ENCODE data around the gene IRS1.
"Not testable (repeated sequence)": the region's sequence is repeated elsewhere in the genome, so short reads cannot be mapped to it uniquely, and the experiment has no call there.

Gene IRS1, protein sequence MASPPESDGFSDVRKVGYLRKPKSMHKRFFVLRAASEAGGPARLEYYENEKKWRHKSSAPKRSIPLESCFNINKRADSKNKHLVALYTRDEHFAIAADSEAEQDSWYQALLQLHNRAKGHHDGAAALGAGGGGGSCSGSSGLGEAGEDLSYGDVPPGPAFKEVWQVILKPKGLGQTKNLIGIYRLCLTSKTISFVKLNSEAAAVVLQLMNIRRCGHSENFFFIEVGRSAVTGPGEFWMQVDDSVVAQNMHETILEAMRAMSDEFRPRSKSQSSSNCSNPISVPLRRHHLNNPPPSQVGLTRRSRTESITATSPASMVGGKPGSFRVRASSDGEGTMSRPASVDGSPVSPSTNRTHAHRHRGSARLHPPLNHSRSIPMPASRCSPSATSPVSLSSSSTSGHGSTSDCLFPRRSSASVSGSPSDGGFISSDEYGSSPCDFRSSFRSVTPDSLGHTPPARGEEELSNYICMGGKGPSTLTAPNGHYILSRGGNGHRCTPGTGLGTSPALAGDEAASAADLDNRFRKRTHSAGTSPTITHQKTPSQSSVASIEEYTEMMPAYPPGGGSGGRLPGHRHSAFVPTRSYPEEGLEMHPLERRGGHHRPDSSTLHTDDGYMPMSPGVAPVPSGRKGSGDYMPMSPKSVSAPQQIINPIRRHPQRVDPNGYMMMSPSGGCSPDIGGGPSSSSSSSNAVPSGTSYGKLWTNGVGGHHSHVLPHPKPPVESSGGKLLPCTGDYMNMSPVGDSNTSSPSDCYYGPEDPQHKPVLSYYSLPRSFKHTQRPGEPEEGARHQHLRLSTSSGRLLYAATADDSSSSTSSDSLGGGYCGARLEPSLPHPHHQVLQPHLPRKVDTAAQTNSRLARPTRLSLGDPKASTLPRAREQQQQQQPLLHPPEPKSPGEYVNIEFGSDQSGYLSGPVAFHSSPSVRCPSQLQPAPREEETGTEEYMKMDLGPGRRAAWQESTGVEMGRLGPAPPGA (N-terminal part only)

DNA sequence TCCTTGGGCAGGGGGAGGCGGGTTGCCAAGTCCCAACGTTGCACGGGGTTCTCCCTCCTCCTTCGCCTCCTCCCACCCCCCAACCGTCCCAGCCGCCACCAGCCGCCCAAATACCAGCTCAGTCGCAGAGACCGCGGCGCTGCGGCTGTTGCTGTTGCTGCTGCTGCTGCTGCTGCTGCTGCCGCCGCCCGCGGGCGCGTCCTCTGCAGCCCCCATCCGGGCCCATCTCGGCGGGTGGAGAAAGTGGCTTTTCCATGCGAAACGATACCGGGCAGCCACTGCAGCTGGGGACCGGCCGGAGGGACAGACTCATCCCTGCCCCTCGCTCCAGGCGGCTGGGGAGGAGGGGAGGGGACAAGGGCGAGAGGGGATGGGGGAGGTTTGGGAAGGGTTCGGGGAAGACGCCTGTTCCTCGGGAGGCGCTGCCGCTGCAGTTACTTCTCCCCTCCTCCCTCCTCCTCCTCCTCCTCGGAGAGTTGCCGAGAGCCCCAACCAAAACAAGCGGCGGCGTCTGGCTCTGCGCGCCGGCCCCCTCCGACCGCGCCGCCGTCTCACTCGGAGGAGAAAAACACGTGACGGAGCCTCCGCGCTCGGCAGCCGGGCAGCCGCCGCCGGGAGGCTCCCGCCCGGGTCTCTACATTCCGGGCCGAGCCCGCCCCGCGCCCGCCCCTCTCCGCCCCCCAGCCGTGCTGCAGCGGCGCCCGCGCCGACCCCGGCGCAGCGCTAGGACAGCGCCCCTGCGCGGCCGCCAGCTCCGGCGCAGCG lies at the start of gene IRS1:
Gene IRS1, minus strand, starts transcription at position 610 of the 765 bp plus-strand sequence. CDS start 1,082 bp downstream, outside the sequence.
- DNase-seq, result peak; percentile 57

DNA sequence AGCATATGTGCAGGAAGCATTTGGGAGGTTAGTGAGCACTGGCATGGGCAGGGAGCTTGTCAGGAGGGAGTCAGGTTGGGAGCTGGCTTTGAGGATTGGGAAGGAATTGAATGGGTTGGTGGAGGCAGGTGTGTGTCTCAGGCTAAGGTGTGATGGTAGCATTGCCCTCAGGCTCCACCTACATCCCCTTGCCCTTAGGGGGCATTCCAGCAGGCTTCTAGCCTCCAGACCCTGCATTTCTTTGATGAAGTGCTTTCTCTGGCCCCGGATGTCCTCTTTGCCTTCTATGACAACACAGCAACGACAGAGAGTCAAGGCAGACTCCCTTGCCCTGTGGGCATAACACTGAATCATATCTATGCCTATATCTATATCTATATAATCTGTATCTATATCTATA lies 49.7 kb upstream of the IRS1 start:
- no peak for DNase-seq

DNA sequence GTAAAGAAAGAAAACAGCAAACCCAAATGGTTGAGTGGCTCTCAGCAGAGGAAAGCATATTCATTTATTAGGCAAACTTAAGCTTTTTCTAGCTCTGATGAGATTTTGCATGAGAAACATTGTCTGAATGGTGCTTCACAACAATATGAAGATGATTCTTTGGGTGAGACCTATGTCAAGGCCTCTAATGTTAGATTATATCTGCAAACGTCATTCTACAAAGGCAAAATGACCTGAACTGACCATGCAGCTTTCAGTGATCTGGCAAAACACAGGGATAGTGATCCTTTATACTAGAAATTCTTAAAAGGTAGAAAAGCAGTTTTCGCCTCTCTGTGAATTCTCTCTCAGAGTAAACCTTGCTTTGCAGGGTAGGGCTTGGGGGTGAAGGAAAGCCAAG lies 47.9 kb upstream of the IRS1 start:
- no peak for DNase-seq

DNA sequence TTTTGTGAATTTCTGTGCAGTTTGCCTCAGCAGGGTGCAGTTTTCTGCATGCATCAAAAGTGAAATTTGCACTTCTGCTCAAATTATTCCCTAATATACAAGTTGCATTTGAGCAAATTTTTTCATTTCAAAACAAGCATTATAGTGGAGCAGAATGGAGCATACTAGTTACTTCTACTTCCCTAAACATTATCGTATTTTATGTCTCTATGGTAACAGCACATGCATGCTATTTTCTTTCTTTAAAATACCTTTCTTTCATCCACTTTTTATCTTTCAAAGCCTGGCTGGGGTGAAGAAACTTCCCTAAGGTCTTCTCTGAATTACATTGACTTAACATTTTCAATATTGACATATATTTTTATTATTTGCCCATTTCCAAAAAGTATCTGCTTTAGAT lies 47.5 kb upstream of the IRS1 start:
- DNase-seq, result no peak

DNA sequence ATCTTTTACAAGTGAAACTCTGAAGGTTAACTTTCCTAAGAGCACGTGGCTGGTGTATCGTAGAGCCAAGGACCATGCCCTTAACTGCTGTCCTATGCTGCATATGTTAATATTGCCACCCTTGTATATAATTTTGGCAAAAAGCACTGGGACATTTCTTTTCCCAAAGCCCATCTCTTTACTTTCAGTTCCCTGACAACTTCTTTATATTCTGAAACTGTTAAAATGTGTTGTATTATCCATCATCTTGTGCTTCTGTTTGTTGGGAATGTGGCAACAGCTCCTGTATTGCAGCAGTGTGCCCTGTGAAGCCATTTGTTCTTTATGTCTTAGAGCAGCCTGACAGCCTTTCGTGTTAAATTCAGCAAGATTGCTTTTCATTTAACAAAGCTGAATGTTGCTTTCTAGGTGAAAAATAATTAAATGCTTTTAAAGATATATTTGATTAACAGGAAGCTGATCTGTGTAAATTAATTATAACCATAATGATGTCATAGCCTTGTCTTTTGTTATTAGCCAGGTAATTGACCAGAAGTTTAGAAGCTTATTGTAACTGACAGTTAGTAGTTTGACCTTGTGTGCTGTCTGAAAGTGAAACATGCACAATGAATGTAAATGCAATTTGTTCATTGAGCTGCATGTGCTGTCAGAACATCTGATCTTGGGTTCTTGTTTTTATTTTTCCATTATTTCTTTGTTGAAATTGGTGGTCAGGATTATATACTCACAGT lies 45.9 kb upstream of the IRS1 start:
- no peak for DNase-seq

DNA sequence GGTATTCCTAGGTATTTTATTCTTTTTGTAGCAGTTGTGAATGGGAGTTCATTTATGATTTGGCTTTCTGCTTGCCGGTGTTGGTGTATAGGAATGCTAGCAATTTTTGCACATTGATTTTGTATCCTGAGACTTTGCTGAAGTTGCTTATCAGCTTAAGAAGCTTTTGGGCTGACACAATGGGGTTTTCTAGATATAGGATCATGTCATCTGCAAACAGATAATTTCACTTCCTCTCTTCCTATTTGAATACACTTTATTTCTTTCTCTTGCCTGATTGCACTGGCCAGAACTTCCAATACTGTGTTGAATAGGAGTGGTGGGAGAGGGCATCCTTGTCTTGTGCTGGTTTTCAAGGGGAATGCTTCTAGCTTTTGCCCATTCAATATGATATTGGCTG lies 43.4 kb upstream of the IRS1 start:
- DNase-seq, result not testable (repeated sequence)

DNA sequence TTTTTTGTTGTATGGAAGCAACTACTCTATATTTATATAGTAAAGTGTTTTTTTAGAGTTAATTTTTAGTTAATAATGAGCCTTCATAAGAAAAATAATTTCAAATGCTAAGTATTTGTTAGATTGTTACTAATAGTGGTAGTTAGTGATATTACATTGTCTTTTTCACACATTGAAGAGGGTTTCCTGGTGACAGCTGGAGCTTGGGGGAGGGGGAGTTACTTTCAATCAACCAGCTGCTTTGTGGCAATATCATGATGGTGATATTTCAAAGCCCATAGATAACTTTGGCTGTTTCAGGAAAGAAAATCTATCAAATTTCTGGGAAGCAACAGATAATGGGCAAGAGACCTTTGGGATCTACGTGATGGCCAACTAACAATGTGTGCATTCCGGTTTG lies 40.3 kb upstream of the IRS1 start:
- DNase-seq, result no peak

DNA sequence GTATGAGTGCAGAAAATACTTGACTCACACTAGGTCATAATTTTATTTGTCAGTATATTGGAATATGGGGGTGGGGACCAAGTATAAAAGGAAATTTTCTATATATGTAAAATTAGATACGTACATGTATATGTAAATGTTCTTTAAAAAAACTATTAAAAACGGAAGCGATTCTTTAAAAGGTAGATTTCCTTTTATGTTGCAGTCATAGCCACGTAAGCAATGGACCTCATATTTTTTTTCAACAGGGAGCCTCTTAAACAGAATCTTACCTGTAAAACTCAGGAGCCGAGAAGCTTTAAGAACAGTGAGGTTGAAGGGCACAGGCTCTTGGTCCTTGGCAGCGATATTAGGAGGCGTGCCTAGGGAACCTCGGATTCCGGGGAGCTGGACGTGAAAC lies 39.5 kb upstream of the IRS1 start:
- no peak for DNase-seq

DNA sequence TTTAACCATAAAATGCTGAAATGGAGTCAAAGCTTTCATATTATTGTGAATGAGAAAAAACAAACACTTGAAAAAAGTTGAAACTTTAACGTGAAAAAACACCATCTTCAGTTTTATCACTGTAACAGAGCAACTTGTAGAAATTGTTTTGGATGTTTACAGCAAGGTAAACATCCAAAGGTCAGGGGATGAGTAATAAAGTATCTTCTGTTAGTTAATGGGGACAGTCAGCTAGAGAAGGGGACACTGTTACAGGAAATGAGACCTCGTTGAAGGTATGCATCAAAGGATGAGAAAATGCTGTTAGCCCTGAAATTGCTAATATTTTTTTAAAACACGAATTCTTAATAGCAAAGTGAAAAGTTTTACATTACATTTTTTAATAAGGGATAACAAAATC lies 39.1 kb upstream of the IRS1 start:
- DNase-seq, result no peak

DNA sequence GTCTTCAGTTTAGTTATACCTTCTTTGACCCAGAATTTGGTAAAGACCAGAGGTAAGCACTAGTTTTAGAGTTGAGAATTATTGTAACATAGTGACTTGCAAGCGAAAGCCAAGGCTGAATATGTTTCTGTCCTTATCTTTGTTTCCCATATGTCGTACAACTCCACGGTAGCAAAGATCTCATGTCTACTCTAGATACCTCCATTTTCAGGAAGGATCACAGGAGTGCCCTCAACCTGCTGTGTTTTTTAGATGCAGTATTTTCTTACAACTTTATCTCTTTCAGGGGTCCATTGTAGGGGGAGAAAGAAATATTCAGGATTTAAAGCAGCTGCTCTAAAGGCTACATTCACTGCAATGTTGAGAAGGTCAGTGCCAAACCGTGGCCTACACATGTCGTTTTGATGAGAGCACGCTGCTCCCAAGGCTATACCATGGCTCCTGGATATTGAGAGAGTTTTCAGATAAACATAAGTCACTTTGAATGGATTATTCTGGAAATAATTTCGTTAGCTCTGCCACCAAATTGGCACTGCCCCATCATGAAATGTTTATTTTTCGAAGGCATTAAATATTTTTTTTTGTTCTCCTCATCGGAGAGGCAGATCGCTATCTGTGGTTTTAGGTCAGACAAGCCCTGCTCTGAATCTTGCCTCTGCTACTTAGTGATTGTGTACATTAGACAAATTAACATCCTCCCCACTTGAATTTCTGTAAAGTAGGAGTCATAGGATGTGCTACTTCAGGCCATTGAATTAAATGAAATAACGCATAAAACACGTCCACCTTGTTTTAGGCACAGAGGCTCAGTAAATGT lies 38.4 kb upstream of the IRS1 start:
- DNase-seq, result no peak

DNA sequence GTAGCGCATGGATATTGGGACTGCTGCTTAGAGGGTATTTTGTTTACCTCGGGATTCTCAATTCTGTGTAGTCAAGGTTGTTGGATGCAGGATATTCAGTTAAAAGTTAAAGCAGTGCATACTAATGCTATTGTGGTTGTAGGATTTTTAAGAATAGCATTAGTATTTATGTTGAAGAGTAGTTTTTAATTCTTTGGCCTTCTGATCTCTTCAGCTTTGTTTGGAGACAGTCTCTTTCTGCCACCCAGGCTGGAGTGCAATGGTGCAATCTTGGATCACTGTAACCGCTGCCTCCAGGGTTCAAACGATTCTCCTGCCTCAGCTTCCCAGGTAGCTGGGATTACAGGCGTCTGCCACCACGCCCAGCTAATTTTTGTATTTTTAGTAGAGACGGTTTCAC lies 37.7 kb upstream of the IRS1 start:
- DNase-seq, result no peak

DNA sequence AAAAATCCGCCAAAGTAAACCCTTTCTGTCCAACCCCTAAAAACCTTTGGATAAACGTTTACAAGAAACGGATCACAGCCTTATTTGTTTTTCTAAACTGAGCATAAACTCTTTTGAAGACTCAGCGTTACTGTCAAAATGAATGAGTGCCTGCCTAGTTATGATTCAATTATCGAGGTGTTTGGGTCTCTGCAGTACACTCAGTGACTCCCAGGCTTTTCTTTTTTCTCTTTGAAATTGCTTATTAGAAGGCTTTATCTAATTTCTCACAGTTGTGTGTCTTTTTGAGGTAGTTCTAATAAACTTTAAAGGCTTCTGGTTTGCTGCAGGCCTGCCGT lies 36.9 kb upstream of the IRS1 start:
- DNase-seq, result no peak

DNA sequence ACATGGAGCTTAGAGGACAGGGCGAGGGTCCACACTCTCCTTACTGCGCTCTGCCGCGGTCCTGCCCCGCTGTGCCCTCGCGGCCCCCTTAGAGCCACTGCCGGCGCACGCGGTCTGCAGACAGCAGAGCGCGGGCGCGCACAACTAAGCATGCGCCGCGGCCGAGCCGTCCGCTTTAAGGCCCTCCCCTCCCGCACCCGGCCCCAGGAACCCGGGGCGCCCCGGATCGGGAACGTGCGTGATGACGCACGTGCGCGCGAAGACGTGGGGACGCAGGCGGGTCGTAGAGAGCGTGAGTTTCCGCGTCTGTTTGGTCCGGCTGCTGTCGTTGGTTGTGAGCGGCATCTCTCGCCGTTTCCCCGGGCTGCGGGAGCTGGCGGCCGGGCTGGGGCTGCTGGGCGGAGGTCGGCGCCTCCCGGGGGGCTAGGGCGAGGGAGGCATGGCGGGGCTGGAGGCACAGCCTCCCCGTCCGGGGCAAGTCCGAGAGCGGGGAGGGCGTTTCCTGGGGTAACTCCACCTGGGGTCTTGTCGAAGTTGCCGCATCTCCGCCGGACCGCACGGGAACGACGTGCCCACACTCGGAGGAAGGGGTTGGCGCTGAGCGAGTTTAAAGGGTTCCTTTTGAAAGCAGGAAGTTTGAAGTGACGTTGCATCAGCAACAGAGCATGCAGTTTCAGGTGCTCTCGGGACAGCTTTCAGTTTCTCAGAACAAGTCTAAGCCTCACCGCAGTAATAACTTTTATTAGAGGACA lies 36.4 kb upstream of the IRS1 start, which contains the start of gene RHBDD1:
Gene RHBDD1, plus strand, starts transcription at position 259 of the 752 bp plus-strand sequence. CDS start 28,640 bp downstream, outside the sequence.
- DNase-seq, result peak; percentile 92

DNA sequence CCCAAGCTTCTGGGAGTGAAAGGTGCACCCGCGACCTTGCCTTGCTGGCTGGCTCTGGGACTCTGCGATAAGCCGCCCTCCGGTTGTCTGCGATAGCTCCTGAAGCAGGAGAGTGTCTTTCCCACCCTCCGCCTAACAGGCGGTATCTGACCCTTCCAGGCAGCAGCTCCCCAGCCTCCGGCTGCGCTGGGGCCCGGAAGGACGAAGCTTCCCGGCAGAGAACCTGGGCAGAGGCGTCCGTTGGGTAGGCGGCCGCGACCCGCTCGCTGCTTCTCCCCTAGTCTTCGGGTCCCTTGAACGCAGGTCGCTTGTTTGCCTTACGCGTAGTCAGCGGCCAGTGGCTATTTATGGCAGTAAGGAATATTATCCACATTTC lies 35.8 kb upstream of the IRS1 start:
- no peak for DNase-seq

DNA sequence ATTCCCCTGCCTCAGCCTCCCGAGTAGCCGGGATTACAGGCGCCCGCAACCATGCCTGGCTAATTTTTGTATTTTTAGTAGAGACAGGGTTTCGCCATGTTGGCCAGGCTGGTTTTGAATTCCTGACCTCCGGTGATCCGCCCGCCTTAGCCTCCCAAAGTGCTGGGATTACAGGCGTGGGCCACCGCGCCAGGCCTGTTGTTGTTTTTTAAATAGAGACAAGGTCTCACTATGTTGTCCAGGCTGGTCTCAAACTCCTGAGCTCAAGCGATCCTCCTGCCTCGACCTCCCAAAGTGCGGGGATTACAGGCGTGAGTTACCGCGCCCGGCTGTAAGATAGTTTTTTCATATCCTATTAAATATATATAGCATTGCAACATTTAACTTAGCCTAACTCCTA lies 35.3 kb upstream of the IRS1 start:
- DNase-seq, result not testable (repeated sequence)

DNA sequence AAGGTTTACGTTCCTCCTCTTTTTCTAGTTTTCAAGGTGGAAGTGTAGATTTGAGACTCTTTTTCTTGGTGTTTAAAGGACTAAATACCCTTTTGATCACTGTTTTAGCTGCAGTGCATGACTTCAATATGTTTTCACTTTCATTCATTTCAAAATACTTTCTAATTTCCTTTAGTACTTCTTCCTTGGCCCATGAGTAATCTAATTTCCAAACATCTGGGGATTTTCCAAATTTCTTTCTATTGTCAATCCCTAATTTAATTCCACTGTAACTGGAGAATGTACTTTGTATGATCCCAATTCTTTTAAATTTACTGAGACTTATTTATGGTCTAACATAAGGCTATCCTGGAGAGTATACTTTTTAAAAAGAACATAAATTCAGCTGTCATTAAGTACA lies 32.4 kb upstream of the IRS1 start:
- no peak for DNase-seq

DNA sequence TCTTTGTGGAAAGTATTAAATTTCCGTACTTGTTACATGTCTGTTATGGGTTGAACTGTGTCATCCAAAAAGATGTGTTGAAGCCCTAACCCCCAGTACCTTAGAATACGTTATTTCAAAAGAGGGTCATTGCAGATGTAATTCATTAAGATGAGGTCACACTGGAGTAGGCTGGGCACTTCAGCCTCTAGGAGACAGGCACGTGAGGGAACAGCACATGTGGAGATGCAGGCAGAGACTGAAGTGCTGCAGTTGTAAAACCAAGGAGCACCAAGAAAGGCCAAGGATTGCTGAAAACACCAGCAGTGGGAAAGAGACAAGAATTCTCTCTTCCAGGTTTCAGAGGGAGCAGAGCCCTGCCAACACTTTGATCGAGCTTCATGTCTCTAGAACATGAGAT lies 31.6 kb upstream of the IRS1 start:
- no peak for DNase-seq

DNA sequence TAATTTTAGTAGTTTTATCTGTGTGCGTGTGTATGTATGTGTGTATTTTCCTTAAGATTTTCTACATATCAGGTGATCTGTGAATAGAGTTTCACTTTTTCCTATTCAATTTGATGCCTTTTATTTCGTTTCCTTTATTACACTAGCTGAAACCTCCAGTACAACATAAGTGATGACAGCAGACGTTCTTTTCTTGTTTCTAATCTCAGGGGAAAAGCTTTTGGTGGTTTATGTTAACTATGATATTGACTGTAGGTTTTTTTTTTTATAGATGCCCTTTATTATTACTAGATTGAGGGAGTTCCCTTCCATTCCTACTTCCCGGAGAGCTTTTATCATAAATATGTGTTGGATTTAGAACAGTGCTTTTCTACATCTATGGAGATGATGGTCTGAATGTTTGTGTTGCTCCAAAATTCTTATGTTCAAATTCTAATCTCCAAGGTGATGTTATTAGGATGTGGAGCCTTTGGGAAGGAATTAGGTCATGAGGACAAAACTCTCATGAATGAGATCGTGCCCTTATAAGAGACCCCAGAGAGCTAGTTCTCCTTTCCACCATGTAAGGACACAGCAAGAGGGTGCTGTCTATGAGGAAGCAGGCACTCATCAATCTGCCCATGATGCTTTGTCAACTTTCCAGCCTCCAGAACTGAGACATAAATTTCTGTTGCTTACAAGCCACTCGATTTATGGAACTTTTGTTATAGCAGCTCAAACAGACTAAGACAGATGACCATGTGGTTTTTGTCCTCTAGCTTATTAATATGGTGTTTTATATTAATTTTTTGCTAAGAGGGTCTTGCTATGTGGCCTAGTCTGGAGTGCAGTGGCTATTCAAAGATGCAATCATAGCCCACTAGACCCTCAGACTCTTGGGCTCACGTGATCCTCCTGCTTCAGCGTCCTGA lies 30.4 kb upstream of the IRS1 start:
- no peak for DNase-seq

DNA sequence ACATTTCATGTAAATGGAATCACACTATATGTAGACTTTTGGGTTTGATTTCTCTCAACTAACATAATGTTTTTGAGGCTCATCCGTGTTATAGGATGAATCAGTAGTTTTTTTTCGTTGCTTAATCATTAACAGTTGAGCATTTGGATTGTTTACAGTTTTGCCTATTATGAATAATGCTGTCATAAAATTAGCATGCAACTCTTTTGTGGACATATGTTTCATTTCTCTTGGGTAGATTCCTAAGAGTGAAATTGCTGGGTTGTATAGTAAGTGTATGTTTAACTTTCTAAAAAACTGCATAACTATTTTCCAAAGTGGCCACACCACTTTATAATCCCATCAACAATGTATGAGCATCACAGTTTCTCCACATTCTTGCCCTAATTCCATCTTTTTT lies 28.6 kb upstream of the IRS1 start:
- no peak for DNase-seq

DNA sequence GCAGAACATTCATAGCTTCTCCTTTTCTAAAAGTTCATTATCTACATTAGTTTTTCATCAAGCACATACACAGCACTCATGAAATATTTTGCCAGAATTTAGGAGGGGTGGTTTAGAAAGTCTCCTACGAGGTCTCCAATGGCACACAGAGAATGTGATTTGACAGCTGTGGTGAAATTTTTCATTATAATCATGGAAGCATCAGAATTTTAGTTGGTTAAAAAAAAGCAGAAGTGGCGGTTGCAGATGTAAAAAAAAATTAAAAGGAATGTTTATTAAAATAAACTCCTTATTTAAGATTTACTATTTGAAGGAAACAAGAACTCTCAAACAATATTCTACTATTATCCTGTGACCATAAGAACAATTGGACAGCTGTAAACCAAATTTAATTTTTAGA lies 25.4 kb upstream of the IRS1 start:
- no peak for DNase-seq

Measured in NCI-H446 treated with DMSO at 0.1 percent for 48 hours (cell line).